ENCODE data around the gene NAA50. TPM values are rescaled to one million over a fixed set of nuclear protein-coding genes. Genes with fewer than 3 reads are reported as not detected.

Gene NAA50
- polyA plus RNA-seq, 3 donors = 32.2 to 105 (median 80.0) TPM

- Histone ChIP-seq H3K4me2 (replicated peaks; ENCODE audit: extremely low read depth, low read length, poor library complexity, severe bottlenecking) (no peak overlapping the region), H4K20me1 (ENCODE audit: insufficient read depth, low read length) (no peaks in the 10 kb centered on the region), H3K4me3 (replicated peaks in 1 of 3; ENCODE audit: low read depth in 2 of 3, low read length in 3 of 3) (no peak overlapping the region), H3K27me3 (ENCODE audit: control insufficient read depth in 2 of 2, insufficient read depth in 2 of 2, low read length in 2 of 2) (no peaks in the 10 kb centered on the region), H3K9me3 (replicated peaks in 1 of 2; ENCODE audit: control insufficient read depth in 1 of 2, insufficient read depth in 1 of 2, low read length in 2 of 2) (no peaks in the 10 kb centered on the region), H3K36me3 (replicated peaks in 1 of 2; ENCODE audit: control insufficient read depth in 1 of 2, insufficient read depth in 2 of 2, low read length in 2 of 2) (peaks cover 29 to 60% of the 10 kb centered on the region in 2 donors), H2AFZ (ENCODE audit: insufficient read depth, low read depth, low read length, poor library complexity, severe bottlenecking) (no peak overlapping the region), H3K79me2 (ENCODE audit: insufficient read depth, low read length) (no peaks in the 10 kb centered on the region), H3K4me1 (ENCODE audit: control insufficient read depth in 1 of 2, insufficient read depth in 2 of 2, low read length in 2 of 2) (no peaks in the 10 kb centered on the region), H3K27ac (ENCODE audit: low read depth in 1 of 2, low read length in 2 of 2) (no peak overlapping the region), H3K9ac (ENCODE audit: insufficient read depth, low read length, poor library complexity, severe bottlenecking) (no peak overlapping the region)
- peaks cover 8% of the 10 kb centered on the region for H3K4me1 Mint-ChIP-seq
- H3K27ac Mint-ChIP-seq = no peak overlapping the region
- H3K4me3 Mint-ChIP-seq = no peak overlapping the region
- peaks cover 46 to 52% of the 10 kb centered on the region in 2 donors for H3K36me3 Mint-ChIP-seq
- H3K9me3 Mint-ChIP-seq = no peaks in the 10 kb centered on the region
- TF ChIP-seq CTCF (IDR thresholded peaks at IDR 0.05) = no peak
- DNase-seq = no peak
- WGBS (ENCODE audit: insufficient coverage) = 100% methylated on average over 1 of the region's 3 CpGs
- intact Hi-C loops (cut with micrococcal nuclease) = no loop called here
- H3K27me3 Mint-ChIP-seq (ENCODE audit: low read depth in 3 of 3) = peaks cover 3 to 9% (median 4%) of the 10 kb centered on the region in 3 donors
Measured at GRCh38 chr3:113717308-113717707, 28.7 kb downstream of the NAA50 start.

GRCh38 chr3:113714702-113715101 is 31.3 kb downstream of the NAA50 start:
- WGBS (ENCODE audit: insufficient coverage) = no CpG with 5 or more reads among the region's 1 CpG
- no peak for DNase-seq

More at GRCh38 chr3:113714702-113715101, 31.3 kb downstream of the NAA50 start:
- Histone ChIP-seq H3K36me3 (replicated peaks in 1 of 2; ENCODE audit: control insufficient read depth in 1 of 2, insufficient read depth in 2 of 2, low read length in 2 of 2) (peaks cover 7 to 34% of the 10 kb centered on the region in 2 donors), H3K27ac (ENCODE audit: low read depth in 1 of 2, low read length in 2 of 2) (no peak overlapping the region), H3K4me3 (replicated peaks in 1 of 3; ENCODE audit: low read depth in 2 of 3, low read length in 3 of 3) (no peak overlapping the region), H4K20me1 (ENCODE audit: insufficient read depth, low read length) (no peaks in the 10 kb centered on the region), H3K4me2 (replicated peaks; ENCODE audit: extremely low read depth, low read length, poor library complexity, severe bottlenecking) (no peak overlapping the region), H3K79me2 (ENCODE audit: insufficient read depth, low read length) (no peaks in the 10 kb centered on the region), H3K27me3 (ENCODE audit: control insufficient read depth in 2 of 2, insufficient read depth in 2 of 2, low read length in 2 of 2) (peaks cover 0 to 3% of the 10 kb centered on the region in 2 donors), H2AFZ (ENCODE audit: insufficient read depth, low read depth, low read length, poor library complexity, severe bottlenecking) (no peak overlapping the region), H3K9me3 (replicated peaks in 1 of 2; ENCODE audit: control insufficient read depth in 1 of 2, insufficient read depth in 1 of 2, low read length in 2 of 2) (no peaks in the 10 kb centered on the region), H3K9ac (ENCODE audit: insufficient read depth, low read length, poor library complexity, severe bottlenecking) (no peak overlapping the region), H3K4me1 (ENCODE audit: control insufficient read depth in 1 of 2, insufficient read depth in 2 of 2, low read length in 2 of 2) (no peaks in the 10 kb centered on the region)
- H3K4me1 Mint-ChIP-seq = peaks cover 2% of the 10 kb centered on the region
- peaks cover 6 to 9% (median 6%) of the 10 kb centered on the region in 3 donors for H3K27me3 Mint-ChIP-seq (ENCODE audit: low read depth in 3 of 3)
- no peak for TF ChIP-seq CTCF (IDR thresholded peaks at IDR 0.05)
- no peaks in the 10 kb centered on the region for H3K9me3 Mint-ChIP-seq
- no peak overlapping the region for H3K27ac Mint-ChIP-seq
- intact Hi-C loops (cut with micrococcal nuclease) = no loop called here
- peaks cover 21 to 26% of the 10 kb centered on the region in 2 donors for H3K36me3 Mint-ChIP-seq
- no peak overlapping the region for H3K4me3 Mint-ChIP-seq

Measured in CD14-positive monocyte (primary cell).